Skin epidermis (tissue), 12 donors: ENCODE results near the gene CLASP1.
A peak's percentile ranks its signal among the peaks of the same experiment; 100 is the strongest.
"Not testable (repeated sequence)": the region's sequence is repeated elsewhere in the genome, so short reads cannot be mapped to it uniquely, and the experiment has no call there.

Experiments used
- H3K27ac ChIP-seq, 21 experiments: fragments of 200-600 bp; sonication (generic) in 11 of 21; one replicate each; pipeline ENCODE4 v1.5.0; 2020; ENCODE audit warnings: mild to moderate bottlenecking in 3 of 21, inconsistent platforms in 2 of 21, moderate library complexity in 2 of 21
- H3K4me3 ChIP-seq, 7 experiments: fragments of 200-600 bp; sonication (generic) in 2 of 7; one replicate each; pipeline ENCODE4 v1.5.0; 2020; ENCODE audit warnings: inconsistent platforms in 2 of 7, mild to moderate bottlenecking in 2 of 7, moderate library complexity in 1 of 7

Gene CLASP1

DNA sequence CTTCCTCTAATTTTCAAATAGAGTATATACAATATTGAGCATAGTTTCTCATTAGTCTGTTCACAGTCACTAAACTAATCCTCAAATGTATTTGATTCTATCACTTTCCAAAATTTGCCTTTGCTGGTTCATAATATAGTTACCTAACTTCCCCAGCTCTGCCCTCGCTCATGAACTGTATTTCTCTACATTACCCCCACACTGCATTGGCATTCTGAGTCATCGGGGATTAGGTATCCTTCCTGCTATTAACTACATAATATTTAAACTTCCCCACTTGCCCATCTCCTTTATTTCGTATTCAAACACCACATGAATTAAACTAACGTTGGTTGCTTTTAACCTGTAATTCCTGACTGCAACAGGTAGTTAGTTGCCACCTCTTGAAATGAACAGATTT lies 14.8 kb upstream of the CLASP1 start:
- no peak overlapping the region for H3K27ac ChIP-seq

DNA sequence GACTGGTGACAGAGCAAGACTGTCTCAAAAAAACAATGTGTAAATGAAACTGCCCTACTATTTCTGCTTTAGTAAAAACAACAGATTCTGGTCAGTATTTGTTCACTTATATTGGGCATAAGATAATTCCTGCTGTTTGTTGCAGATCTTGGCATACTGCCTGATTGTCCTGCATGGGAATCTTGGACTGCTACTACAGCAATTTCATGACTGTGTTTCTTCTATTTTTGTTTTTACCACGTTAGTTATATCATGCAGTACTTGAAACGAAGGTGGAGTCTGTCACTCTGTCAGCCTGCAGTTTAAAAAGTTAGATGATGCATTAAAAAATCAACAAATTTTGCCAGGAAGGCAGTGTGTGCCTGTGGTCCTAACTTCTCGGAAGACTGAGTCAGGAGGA lies 14.2 kb upstream of the CLASP1 start:
- Histone ChIP-seq H3K4me3 (no peak overlapping the region), H3K27ac (peak overlapping the region in 1 of 21 experiments; percentile 7)

More for the DNA sequence above, 14.8 kb upstream of the CLASP1 start:
- no peak overlapping the region for H3K4me3 ChIP-seq

DNA sequence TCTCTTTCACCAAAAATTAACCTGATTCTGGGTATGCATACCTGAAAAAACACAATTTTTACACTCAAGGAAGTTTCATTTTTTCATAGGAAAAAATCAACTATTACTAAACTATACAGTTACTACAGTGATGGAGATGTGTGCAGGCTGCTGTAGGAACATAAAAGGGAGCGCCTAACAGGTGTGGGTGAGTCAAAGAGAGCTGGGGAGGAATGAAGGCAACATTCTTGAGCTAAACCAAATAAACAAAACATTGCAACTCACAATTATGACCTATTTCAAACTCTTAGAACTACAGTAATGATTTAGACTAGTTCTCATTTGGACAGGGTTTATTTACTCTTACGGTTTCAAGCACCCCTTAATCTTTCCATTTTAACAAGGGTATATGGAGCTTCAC lies 13.4 kb upstream of the CLASP1 start:
- peak overlapping the region in 1 of 21 experiments; percentile 35 for H3K27ac ChIP-seq
- H3K4me3 ChIP-seq: no peak overlapping the region

DNA sequence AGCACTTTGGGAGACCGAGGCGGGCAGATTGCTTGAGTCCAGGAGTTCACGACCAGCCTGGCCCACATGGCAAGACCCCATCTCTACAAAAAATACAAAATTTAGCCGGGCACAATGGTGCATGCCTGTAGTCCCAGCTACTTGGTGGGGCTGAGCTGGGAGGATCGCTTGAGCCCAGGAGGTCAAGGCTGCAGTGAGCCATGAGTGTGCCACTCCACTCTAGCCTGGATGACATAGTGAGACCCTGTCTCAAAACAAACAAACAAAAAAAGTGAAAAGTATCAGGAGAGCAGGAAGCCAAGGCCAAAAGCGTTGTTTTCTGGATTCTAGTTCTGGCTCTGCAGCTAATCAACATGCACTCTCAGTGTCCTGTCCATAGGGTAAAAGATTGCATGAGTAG lies 10.7 kb upstream of the CLASP1 start:
- H3K27ac ChIP-seq: no peak overlapping the region
- no peak overlapping the region for H3K4me3 ChIP-seq

DNA sequence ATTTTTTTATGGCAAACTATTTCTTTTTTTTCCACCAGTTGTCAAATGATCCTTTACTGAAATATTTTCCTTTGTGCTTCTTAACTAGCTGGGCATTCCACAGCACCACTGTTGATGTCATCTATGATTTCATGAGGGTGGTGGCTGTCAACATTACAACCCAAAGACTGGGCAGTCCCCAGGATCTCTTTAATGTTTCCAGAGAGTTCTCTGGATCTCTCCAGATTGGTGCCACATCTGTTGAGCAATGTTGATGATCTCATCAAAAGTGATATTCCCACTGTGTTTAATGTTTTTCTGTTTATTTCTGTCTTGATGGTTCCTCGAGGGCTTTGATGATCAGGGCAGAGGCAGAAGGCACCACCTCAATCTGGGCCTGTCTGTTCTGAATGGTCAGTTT lies 9.1 kb upstream of the CLASP1 start:
- H3K27ac ChIP-seq, H3K4me3 ChIP-seq: not testable (repeated sequence)

DNA sequence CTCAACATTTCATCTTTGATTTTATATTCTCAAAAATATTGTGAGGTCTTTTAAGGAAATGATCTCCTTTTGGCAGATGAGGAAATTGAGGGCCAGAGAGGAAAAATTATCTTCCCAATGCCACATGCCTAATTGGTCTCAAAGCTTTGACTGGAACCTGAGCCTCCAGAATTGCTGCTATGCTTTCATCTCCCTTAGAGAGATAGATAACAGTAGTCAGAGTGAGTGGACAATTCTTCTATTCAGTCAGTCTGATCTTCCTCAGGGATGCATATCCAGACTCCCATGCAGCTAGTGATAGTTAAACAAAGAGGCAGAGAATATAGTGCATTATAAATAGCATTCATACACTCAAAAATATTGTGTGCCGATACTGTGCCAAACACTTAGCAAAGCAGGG lies 3.8 kb upstream of the CLASP1 start:
- no peak overlapping the region for H3K27ac ChIP-seq
- H3K4me3 ChIP-seq: no peak overlapping the region

DNA sequence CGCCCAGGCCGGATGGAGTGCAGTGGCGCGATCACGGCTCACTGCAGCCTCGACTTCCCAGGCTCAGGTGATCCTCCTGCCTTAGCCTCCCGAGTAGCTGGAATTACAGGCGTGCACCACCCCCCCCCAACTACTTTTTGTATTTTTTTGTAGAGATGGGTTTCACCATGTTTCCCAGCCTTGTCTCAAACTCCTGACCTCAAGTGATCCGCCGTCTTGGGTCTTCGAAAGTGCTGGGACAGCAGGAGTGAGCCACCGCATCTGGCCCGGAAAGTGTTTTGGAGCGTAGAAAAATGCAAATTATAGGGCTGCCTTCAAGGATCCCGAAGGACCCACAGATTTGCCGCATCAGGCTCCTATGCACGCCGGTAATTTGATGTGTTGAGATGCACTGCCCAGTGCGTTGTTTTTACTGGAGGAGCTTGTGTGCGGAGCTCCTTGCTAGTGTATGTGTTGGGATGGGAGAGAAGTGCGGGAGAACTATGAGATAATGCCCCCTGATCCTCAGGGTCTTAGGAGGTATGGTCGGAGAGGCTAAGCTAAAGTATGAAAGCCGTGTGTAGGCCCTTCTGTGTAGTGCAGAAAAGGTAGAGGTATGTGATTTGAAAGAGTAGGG lies 1.2 kb upstream of the CLASP1 start:
- H3K4me3 ChIP-seq: peak overlapping the region; percentile 58 to 96 (median 80)

DNA sequence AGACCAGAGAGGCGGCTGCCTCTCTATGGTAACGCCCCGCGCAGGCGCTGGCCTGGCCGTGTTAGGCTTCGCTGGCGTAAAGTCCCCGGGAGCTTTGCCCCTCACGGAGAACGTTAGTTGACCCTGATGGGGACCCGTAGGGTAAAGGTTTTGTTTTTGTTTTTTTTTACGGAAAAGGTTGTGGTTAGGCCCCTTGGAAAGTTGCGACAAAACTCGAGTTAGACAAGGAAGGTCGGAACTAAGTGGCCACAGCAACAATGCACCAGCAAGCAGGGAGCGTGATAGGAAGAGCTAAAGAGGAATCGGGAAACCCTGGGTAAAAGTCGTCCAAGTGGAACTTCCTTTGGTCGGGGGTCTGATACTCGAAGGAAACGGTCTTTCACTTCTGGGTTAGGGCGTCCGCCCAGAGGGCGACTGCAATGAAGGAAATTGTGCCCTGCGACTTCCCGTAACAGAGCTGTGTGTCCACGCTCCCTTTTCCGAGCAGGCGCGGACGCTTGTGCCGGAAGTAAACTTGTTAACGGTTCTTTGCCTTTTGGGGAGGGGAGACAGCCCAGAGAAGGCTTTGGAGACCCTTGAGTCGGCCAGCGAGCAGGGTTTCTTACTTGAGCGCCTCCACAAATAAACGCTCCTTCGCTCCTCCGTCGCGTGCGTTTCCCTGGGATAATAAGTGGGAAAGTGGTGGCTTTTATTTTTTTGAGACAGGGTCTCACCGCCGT lies 493 bp upstream of the CLASP1 start:
- peak overlapping the region; percentile 58 to 96 (median 80) for H3K4me3 ChIP-seq
- H3K27ac ChIP-seq: peak overlapping the region; percentile 75 to 99 (median 95)

More for the DNA sequence above, 1.2 kb upstream of the CLASP1 start:
- peak overlapping the region; percentile 75 to 99 (median 95) for H3K27ac ChIP-seq

DNA sequence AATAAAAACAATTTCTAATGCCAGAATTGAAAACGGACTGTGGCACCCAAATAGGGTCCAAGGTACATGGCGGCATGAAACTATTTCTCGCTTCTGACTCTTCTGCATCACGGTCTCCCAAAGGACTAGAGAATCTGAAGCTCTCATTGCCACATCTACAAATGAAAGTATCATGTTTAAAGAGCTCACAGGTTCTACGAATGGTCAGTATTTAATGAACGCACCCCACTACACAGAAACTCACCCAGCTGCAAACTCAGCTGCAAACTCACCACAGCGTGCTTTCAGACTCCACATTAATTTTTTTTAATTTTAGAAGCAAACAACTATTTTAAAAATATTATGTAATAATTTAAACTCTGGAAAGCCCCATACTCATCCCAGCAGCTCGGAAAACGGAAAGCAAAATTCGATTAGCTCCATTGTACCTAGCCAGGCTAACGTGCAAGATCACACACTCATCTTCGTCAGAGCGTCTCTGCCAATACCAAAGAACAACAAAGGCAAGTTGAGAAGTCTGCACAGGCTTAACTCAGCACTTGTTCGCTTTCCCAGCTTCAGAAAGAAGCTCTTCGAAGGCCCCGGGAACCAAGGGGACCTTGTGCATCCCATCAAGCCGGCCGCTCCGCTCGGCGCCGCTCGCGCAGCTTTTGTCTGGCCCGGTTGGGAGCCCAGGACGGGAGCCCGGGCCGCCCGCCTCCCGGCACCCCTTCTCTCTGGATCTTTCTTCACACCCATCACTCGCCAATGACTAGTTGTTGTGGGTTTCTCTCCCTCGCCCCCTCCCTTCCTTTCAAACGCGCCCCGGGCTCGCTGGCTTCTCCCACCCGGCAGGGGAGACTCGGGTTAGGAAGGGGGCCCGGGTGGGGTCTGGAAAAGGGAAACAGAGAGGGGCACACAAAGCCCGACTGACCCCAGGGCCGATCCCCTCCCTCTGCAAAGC lies 785 bp downstream of the CLASP1 start:
- peak overlapping the region; percentile 75 to 99 (median 95) for H3K27ac ChIP-seq
- peak overlapping the region; percentile 58 to 96 (median 80) for H3K4me3 ChIP-seq

DNA sequence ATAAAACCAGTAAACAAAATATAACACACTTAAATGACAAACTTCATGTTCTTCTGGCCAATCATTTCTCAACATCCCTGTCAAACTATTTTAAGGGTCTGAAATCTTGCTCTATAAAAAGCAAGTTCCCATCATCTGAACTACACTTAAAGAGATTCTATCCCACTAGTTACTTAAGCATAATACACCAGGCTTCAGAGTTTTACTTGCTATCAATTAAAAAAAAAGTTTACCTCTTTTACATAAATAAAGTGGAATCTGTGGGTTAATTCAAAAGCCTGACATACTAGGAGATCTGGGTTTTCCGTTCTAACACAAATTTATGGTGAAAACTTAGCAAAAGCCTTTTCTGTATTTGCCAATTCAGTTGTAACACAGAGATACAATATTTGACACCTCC lies 1.9 kb downstream of the CLASP1 start:
- H3K4me3 ChIP-seq: peak overlapping the region in 1 of 7 experiments; percentile 68
- peak overlapping the region in 6 of 21 experiments; percentile 94 to 98 (median 96) for H3K27ac ChIP-seq

DNA sequence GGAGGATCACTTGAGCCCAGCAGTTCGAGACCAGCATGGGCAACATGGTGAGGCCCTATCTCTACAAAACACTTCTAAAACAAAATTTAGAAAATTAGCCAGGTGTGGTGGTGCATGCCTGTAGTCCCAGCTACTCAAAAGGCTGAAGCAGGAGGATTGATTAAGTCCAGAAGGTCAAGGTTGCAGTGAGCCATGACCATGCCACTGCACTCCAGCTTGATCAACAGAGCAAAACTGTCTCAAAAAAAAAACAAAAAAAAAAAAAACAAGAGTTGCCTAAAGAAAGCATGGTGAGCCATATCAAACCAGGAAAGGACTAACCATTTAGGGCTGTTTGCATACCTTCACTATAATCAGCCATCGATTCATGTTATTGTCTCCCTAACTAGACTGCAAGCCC lies 4.5 kb downstream of the CLASP1 start:
- Histone ChIP-seq H3K27ac (no peak overlapping the region), H3K4me3 (no peak overlapping the region)

DNA sequence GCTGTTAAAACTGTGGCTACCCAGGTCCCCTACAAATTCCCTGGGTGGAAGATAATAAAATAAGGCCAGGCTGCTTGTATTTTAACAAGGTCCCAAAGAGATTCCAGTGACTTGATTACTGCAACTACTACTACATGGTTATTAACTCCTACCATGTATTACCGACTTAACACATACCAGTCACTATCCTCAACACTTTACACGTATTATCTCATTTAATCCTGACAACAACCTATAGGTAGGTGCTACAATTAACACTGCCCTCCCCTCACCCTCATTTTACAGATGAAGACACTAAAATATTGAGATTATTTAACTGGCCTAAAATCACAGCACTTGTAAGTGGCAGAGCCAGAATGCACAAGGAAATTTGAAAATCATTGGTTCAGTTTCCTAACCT lies 5.4 kb downstream of the CLASP1 start:
- Histone ChIP-seq H3K4me3 (no peak overlapping the region), H3K27ac (no peak overlapping the region)

DNA sequence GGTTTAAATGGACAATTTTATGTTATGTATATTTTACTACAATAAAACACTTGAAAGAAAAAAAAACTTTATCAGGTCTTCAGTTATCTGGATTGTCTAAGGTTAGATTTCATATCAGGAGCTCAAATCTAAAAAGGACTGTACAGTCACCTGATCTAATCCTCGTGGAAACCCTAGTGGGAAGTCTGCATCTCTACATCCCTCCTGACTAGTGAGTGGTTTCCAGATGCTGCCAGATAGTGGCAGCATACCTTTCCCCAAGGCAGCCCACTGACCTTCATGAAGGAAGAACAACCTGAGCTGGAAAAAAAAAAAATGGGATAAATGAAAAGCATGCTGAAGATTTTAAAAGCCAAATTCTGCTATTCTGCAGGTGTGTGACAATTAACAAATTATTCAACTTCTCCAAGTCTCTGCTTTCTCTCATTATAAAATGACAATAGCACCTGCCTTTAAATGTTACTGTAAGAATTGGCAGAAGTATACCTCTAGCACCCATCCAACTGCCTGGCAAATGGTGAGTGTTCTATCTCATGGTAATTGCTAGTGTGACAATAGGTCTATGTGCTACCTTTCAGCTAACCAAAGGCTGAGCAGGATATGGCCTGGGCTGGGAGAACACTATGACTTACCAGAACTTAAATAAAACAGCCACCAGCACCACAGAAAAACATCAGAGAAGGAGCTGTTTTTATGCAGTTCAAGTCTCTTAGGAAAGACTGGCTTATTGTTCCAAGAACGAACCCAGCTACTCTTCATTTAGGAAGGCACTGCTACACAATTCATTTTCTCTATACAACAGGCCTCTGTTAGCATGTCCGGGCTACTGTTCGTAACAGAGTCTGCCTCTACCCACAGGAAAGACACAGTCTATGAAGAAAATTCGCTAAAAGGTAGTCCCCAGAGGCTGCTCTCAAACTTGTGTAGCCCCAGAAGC lies 8.6 kb downstream of the CLASP1 start:
- no peak overlapping the region for H3K4me3 ChIP-seq
- H3K27ac ChIP-seq: peak overlapping the region in 2 of 21 experiments; percentile 12 to 42

DNA sequence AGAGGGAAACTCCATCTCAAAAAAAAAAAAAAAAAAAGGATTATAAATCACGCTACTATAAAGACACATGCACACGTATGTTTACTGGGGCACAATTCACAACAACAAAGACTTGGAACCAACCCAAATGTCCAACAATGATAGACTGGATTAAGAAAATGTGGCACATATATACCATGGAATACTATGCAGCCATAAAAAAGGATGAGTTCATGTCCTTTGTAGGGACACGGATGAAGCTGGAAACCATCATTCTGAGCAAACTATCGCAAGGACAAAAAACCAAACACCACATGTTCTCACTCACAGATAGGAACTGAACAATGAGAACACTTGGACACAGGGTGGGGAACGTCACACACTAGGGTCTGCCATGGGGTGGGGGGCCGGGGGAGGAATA lies 9.4 kb downstream of the CLASP1 start:
- H3K27ac ChIP-seq, H3K4me3 ChIP-seq: not testable (repeated sequence)

DNA sequence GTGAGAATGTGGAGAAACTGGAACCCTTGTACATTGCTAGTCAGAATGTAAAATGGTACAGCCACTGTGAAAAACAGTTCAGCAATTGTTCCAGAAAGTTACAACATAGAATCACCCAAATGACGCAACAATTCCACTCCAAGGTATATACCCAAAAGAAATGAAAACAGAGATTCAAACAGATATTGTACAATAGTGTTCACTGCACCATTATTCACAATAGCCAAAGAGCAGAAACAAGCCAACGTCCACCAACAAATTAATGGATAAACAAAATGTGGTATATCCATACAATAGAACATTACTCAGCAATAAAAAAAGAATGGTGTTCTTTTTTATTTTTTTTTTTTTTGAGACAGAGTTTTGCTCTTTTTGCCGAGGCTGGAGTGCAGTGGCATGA lies 10.9 kb downstream of the CLASP1 start:
- Histone ChIP-seq H3K27ac (no peak overlapping the region), H3K4me3 (no peak overlapping the region)

DNA sequence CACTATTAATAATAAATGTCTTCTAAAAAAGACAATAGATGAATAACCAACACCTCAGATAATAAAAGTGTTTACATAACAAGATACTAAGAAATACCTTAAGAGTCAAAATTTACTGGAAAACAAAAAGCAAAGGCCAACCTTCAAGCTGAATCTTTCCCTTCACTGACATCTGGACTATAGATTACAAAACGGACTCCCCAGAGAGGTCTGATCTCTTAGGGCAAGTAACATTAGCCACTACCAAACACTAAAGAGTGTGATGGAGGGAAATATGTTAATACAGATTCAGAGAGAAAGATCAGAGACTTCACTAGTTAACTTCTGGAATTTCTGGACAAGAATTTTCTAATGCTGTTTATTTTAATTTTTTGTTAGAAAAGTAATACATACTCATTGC lies 13.9 kb downstream of the CLASP1 start:
- no peak overlapping the region for H3K4me3 ChIP-seq
- H3K27ac ChIP-seq: no peak overlapping the region

DNA sequence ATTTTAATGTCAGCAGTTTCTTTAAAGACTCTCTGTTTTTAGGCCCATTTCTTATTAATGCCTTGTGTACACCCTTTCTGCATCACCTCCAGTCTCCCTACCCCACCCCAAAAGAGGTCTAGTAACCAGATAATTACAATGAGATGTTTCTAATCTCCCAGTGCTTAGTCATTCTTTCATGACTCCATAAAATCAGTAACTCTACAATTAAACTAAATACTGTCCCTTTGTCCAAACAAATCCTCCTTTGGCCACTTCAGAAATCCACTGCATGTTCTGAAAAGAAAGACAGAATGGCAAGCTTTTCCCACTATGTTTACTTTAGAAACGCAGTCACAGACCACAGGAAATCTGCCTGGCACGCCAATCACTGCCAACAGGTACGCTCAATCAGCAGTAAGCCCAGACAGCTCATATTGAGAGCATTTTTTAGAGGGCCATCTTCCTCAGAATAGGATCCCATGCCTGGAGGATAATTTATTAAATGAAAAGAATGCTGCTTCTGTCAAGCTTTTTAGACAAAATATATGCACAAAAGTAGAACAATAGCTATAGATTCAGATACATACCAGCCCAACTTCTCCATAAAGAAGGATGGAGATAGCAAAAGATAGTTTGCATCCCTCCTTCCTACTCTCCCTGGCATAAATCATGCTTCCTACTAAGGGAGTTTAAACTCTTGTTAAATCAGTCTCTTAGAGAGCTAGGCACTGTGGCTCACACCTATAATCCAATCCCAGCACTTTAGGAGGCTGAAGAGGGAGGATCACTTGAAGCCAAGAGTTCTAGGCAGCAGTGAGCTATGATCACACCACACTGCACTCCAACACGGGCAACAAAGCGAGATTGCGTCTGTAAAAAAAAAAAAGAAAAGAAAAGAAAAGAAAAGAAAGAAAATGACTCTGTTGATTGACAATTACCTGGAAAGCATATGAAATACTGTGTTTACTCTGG lies 14.6 kb downstream of the CLASP1 start:
- H3K27ac ChIP-seq: peak overlapping the region in 3 of 21 experiments; percentile 2 to 44 (median 7)
- H3K4me3 ChIP-seq: no peak overlapping the region

DNA sequence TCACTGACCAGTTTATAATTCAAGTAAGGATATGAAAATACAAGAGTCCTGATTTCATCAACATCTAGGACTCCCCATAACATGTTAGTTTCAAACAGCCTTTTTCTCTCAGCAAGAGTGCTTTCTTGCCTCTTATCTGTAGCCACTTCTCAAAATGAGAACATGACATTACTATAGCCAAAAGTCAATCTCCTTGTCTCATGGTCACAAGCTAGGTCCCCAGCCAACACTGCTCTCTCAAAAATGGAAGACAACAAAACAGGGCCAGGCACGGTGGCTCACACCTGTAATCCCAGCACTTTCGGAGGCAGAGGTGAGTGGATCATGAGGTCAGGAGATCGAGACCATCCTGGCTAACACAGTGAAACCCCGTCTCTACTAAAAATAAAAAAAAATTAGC lies 15.8 kb downstream of the CLASP1 start:
- H3K4me3 ChIP-seq: no peak overlapping the region
- H3K27ac ChIP-seq: no peak overlapping the region
